Effector CD8-positive, alpha-beta T cell (primary cell): Measurements from ENCODE around the gene DCHS1.
"Not testable (repeated sequence)": the region's sequence is repeated elsewhere in the genome, so short reads cannot be mapped to it uniquely, and the experiment has no call there.

Experiments
- DNase-seq: peaks from one replicate; lab custom pipeline; 2025; lab: John Stamatoyannopoulos, UW
- total RNA-seq, 4 experiments: gene quantifications; one replicate each; lab custom pipeline; 2026; lab: John Stamatoyannopoulos, UW

Gene DCHS1
- 5.0 to 21.4 (median 9.2) reads per million in 4 experiments for total RNA-seq

- DNase-seq = no peak
These were observed at the start of gene DCHS1 for GRCh38 chr11:6655790-6656583. Gene DCHS1 (minus strand): TSS chr11:6655809. CDS start chr11:6641613, 14,196 bp downstream.

GRCh38 chr11:6703247-6704063 is 47.8 kb upstream of the DCHS1 start:
- no peak for DNase-seq

GRCh38 chr11:6701955-6702354 is 46.3 kb upstream of the DCHS1 start:
- DNase-seq = not testable (repeated sequence)

DNA sequence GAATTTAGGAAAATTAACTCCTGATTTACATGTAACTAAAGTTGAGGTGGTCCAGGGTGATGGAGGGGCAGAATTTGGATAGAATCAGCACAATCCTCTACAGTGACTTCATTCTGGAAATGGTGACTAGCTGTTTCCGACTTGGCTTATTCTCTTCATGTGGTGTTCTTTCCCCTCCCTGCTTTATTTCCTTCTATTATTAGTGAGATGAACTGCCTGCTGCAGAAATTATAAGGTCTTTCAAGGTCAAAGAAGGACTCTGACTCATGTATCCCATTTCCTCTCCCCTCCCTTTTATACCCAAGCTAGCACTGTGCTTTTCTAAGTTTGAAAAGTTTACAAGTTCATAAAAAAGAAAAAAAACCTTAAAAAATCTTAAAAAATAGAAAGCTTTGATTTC is 39.8 kb upstream of the DCHS1 start:
- DNase-seq = no peak

DNA sequence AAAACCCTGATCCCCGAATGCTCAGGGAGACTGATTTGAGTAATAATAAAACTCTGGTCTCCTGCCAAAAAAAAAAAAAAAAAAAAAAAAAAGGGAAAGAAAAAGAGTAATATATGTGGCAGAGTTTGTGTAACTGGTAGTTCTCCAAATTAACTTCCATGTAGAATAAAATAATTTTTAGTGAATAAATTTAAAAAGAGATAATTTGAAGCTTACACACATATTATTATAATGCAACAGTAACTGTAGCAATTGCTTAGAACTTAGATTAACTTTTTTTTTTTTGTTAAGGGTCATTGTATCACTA is 38.6 kb upstream of the DCHS1 start:
- no peak for DNase-seq

GRCh38 chr11:6693342-6694228 is 38.0 kb upstream of the DCHS1 start:
- no peak for DNase-seq

DNA sequence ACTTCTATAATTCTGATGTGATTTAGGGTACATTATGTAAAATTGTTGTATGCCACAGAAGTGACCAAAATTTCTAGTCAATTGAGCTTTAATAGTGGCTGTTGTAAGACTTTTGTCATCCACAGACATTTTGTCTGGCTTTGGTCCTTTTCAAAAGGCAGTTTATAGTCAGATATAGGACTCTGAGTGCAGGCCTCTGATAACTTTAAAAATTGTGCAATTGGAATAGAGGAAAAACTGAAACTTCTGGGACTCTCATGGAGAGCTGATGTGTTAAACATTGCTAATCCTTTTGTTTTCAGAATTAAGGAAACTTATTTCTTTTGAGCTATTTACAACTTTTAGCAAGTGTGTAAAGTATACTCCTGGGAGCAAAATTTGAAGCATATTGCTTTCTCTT is 36.5 kb upstream of the DCHS1 start:
- no peak for DNase-seq

DNA sequence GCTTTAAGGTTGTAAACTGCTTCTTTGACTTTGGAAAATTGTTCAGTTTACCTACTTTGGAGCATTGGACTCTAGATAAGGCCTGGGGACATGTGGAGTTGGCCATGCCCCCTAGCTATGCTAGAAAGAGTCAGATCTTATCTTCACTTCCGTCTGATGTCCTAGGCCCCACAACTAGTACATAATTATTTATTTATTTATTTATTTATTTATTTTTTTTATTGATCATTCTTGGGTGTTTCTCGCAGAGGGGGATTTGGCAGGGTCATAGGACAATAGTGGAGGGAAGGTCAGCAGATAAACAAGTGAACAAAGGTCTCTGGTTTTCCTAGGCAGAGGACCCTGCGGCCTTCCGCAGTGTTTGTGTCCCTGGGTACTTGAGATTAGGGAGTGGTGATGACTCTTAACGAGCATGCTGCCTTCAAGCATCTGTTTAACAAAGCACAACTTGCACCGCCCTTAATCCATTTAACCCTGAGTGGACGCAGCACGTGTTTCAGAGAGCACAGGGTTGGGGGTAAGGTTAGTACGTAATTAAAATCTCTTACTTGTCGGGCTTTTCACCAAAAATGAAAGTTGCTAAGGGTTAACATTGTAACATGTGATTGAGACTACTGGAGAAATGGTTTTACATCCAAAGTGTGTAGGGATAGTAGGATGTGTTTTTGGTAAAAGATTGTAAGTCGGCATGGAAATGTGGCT is 35.0 kb upstream of the DCHS1 start:
- DNase-seq = not testable (repeated sequence)

GRCh38 chr11:6687876-6688275 is 32.3 kb upstream of the DCHS1 start:
- DNase-seq = no peak

GRCh38 chr11:6686006-6686405 is 30.4 kb upstream of the DCHS1 start:
- no peak for DNase-seq

- DNase-seq = not testable (repeated sequence)
These were observed 28.5 kb upstream of the DCHS1 start for GRCh38 chr11:6684068-6684467.

GRCh38 chr11:6682936-6683861 is 27.6 kb upstream of the DCHS1 start, which contains the start of gene MRPL17:
Gene MRPL17 (minus strand): TSS chr11:6683340. CDS start chr11:6683296, 44 bp downstream.
- DNase-seq = peak; percentile 98

DNA sequence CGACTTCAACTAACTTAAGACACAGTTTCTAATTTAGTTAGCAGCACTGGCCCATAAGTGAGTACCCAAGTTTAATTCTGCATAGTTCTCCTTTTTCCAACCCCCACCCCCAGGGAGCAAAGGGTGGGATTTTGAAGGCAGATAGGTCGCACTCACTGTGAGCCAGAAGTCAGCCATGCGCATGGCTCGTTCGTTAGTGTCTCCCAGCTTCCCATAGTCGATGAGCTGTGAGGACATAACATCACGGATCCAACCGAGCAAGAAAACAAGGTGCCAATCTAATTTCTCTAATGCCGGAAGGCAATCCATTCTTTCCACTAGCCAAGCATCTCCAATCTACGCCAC is 27.0 kb upstream of the DCHS1 start:
- DNase-seq = no peak

DNA sequence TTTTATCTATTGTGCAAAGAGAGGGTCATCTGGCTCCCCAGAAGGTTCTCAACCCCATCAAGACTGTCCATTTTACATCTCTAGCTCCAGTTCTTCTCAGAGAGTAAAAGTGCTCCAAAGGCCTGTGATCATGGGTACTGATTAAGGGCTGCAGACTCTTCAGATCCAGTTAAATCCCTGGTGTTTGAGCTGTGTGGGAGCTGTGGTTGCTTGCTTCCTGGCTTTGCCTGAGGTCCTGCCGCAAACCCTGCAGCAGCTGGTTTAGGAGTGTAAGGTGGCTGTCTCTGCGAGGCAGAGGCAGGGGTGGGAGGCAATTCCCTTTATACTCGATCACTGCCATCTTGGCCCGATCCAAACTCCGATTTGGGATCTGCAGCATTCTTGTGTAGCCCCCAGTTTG is 26.3 kb upstream of the DCHS1 start:
- no peak for DNase-seq

DNA sequence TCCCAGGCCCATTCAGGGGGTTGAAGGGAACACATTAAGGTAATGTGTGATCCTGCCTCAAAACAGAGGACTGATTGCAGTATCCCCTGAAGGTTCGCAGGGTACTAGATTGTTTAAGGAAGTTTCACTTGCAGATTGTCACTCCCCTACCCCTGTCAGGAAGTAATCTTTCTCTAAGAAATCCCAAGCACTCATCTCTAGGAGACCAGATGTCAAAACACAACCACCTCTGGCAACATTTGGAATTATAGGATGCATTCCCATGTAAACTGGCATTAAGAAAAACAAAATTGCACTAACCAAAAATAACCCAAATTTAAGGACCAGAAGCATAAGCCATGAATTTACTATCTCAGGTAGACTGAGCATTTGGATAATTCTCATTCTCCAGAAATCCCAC is 25.9 kb upstream of the DCHS1 start:
- no peak for DNase-seq

- no peak for DNase-seq
These were observed 21.4 kb upstream of the DCHS1 start for GRCh38 chr11:6677018-6677417.

DNA sequence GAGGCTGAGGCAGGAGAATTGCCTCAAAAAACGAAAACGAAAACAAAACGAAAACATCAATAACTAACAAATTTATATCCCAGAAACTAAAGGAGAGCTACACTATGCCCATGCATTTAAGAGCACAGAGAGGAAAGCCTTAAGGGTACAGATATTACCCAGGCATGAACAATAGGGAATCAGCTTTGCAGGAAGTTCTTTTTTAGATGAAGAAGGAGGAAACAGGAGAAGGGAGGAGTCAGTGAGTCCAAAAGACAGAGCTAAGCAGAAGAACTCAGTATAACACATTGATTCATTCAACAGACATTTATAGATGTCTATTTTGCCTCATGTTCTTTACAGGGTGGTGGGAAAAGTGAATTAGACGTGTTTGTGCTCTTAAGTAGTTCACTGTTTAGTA is 19.3 kb upstream of the DCHS1 start:
- DNase-seq = no peak

DNA sequence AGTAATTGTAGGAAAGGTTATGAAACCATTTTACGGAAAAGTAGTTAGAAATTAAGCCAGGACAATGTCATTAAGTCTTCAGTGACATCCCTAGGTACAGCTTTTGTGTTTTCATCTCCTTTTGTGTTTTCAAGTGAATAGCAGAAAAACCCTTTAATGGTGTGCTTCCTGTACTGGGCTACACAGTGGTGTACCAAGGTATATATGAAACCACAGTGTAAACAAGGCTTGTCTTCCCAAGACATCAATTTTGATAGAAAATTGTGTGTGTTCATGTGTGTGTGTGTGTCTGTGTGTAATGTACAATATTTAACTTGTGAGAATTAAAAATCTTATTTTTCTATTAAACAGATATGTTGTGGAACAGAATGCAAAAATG is 18.6 kb upstream of the DCHS1 start:
- no peak for DNase-seq

DNA sequence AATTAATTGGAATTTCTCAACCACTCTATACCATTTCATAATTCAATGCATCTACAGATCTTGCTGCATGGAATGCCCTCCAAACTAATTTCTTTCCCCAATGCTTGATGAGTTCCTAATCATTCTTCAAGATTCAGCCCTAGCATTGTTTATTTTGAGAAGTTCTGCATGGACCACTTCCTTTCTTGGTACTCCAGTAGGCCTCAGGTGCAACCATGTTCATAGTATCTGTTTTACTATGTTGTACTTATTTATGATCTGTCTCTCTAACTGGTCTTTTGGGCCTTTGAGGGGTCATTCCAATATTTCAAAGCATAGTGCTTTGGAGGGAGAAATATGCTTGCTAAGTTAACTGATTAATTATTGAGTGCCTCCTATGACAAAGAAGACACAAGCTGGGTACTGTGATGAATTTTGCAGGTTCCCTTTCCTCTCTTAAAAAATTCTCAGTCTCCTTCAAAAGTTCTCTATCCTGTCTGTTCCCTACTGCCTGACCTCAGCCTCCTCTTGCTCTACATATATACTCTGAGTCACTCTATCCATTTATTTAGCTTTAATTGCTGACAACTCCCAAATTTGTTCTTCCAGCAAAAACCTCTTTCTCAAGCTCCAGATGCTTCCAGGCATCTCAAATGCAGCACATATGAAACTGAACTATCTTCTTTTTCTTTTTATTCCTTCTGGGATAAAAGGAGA is 18.1 kb upstream of the DCHS1 start:
- DNase-seq = no peak

DNA sequence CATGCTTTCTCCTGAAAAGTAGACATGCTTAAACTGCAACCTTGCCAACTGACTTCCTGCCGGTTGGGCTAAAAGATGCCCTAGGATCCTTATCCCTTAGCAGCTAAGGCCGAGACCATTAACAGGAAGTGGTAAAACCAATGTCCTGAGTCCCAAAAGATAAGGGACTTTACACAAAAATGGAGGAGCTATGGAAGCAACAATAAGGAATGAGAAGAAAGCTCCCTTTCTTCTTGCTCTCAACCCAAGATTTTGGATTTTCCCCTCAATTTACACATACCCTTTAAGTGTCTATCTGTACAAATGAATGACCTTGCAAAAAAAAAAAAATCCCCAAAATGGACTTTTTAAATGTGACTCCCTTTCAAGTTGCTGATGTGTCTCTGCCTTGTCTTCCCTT is 16.4 kb upstream of the DCHS1 start:
- DNase-seq = no peak
